Measurements from ENCODE around the gene CYTH1.

Gene CYTH1

DNA sequence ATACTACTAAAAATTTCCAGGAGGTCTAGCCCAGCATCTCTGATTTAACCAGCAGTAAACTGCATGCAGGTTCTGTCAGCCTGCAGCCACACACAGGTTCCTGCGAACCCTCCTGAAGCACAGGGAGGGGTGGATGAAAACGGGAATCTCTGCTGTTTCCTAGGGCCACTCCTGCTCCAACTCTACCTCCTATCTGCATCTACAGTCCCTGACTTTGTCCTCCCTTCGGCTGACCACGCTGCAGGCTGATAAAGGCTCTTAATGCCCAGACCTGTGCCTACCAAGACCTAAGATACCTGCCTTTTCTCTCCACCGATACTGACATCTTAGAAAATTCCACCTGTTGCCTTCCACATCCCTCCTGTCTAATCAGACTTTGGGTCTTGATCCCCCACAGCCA, 50.2 kb downstream of the CYTH1 start:
- no peak for DNase-seq

DNA sequence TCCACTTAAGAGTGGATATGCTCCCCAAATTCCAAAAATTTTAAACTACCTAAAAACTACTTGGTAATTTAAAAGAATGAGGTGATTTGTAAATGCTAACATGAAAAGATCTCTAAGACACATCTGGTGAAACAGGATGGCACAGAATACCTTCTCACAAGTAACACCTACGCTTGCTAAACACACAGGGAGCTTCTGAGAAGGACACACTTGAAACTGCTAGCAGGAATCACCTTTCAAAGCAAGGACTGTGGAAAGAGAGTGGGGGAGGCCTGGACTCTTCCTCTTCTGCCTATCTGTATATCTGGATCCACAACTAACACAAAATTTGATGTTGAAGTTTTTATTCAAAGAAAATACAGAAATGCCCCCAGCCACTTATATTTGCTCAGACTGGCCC, 52.4 kb downstream of the CYTH1 start:
- DNase-seq, result no peak

DNA sequence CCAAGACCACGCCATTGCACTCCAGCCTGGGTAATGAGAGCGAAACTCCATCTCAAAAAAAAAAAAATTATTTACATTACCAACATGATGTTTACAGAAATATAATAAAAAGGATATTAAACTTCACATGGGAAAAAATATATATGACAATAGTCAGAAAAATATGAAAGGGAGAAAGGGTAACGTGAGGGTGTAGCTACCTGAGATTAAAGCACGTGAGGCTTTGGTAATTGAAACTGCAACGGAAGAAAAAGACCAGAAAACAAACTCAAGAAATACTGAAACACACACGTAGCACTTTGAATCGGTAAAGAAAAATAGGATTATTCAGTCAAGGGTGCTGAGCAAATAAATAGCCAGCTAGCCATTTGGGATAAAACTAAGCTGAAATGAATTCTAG, 53.6 kb downstream of the CYTH1 start:
- no peak for DNase-seq

- no peak for DNase-seq
Observed at GRCh38 chr17:78727476-78728229, 54.4 kb downstream of the CYTH1 start.

DNA sequence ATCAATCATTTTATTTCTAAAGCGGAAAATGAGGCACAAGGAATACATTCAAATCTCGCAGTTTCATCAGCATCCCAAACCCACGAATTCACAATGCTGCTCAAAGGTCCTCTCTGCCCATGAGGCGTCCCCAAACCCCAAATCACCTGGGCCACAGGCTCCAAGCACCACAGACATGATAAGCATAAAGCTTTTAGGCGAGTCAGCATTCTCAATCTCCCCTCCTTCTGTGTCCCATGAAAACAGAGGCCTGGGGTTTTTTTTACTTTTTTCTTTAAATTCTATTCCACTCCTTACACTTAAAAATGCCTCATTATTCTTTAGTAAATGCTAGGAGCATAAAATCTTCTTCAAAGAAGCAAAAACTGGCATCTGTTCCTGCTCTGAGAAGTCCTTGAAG, 55.0 kb downstream of the CYTH1 start:
- no peak for DNase-seq

GRCh38 chr17:78726513-78726912, 55.6 kb downstream of the CYTH1 start:
- DNase-seq, result no peak

GRCh38 chr17:78725448-78726021, 56.5 kb downstream of the CYTH1 start:
- peak; percentile 75 for DNase-seq

- no peak for DNase-seq
Observed at GRCh38 chr17:78724999-78725398, 57.1 kb downstream of the CYTH1 start.

GRCh38 chr17:78724544-78724943, 57.5 kb downstream of the CYTH1 start:
- DNase-seq, result no peak

DNA sequence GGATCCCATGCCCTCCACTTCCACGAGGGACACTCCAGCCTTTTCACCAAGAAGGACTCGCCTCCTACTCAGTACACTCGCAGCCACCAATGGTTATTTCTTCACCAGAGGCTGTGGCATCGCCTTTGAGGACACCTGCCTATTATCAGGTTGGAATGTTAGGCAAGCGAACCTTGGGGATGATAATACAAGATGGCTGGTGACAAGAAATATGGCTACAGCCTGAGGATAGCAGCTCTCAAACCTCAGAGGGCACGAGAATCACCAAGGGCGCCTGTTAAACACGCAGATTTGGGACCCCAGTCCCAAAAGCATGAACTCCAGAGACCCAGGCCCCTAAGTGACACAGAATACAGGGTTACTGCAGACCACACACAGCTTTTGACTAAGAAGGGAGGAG, 58.1 kb downstream of the CYTH1 start:
- DNase-seq, result no peak

DNA sequence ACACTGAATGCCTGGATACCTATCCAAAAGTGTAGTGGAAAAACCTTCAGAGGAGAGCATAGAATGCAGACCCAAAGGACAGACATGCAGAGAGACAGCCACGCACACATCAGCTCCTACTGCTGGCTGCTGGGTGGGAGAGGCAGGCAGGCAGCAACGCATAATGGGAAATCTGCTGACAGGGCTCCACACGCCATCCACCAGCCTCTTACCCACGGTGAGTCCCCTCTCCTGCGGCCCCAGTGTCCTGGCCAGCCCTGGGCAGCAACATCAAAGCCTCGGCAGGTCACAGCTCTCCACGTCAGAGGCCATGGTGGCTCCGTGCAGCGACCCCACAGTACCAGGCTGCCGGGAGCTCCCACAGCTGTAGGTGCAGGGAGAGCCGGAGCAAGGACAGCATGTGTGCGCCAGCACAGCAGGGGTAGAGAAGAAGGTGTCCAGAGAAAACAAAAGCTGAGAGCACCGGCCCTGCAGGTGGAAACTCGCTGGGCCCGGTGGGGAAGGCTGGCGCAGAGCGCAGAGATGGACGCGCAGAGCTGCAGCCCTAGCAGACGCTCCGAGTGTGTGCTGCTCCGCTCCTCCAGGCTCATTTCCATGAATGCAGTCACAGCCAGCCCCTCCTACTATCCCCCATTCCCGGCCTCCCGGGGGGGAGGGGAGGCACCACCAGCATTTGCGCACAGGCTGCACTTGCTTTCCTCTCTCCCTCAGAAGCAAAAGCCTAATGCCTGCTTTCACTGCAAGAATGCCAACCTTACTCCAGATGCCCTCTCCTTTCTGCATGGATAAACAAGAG, 58.9 kb downstream of the CYTH1 start:
- no peak for DNase-seq

DNA sequence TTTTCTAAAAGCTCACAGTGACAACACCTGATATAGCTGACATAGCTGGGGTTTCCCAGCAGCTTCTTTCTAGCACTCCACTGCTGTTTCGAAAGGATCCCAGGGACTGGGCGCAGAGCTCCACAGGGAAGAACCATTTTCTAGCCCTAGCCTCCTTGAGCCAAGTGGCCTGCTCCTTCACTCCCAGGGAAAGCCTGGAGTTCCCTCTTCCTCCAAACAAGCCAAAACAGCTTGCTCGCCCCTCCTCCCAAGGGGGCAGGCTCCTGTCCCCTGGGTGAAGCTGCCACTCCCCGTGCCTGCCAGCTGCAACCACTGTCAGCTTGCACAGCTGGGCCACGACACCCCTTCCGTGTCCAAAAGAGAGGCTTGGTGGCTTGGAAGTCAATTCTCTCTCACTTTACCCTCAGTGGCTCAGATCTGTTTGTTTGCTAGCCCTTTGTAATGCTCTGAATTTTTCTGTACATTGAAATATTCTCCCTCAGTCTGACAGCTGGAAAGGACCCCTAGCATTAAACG, 59.8 kb downstream of the CYTH1 start:
- no peak for DNase-seq

GRCh38 chr17:78719630-78720298, 62.3 kb downstream of the CYTH1 start:
- DNase-seq, result peak; percentile 47

- DNase-seq, result no peak
Observed at GRCh38 chr17:78718575-78719208, 63.4 kb downstream of the CYTH1 start.

DNA sequence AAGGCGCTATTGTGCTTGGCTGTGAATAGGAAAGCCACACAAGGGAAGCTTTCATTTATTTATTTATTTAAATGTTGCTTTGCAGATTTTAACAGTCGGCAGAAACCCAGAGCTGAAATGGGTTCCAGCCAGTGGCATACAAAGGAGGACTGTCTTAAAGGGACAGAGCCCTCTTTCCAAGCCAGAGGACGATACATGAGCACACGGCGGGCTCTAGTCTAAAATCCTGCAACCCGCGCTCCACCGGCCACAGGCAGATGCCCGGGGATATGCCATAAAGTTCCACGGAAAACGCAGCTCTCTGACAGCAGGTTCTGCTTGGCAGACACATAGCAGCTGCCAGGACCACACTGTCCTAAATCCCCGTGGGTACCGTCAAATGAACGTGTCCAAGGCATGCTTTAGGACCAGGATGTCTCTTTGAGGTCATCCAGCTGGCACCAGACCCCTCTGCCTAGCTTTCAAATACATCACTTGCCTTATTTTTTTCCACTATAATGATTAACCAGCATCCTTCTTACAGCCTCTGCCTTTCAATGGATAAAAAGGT, 64.6 kb downstream of the CYTH1 start:
- no peak for DNase-seq

GRCh38 chr17:78716814-78717393, 65.2 kb downstream of the CYTH1 start:
- peak; percentile 36 for DNase-seq

GRCh38 chr17:78716292-78716691, 65.8 kb downstream of the CYTH1 start:
- no peak for DNase-seq

DNA sequence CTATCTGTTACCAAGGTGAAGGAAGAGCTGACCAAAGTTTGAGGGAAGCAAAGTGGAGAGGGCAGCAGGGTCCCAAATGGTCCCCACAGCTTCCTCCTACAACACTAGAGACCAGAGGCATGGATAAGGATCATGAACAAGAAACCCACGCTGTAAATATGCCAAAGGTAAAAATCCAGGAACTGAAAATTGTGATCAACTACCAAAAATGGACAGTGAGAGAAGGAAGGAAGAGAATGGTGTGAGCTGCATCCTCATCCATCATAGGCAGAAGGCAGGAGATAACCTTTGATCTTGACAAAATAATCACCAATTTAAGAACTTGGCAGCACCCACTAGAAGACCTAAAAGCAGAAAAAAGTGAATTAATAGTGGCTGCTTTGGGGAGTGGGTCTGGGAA, 66.2 kb downstream of the CYTH1 start:
- DNase-seq, result no peak

- DNase-seq, result no peak
Observed at GRCh38 chr17:78715000-78715771, 66.9 kb downstream of the CYTH1 start.

- no peak for DNase-seq
Observed at GRCh38 chr17:78714534-78714933, 67.5 kb downstream of the CYTH1 start.

GRCh38 chr17:78712043-78712442, 70.0 kb downstream of the CYTH1 start:
- DNase-seq, result no peak
